HCT116 (cell line): ENCODE measurements around the gene MMP21.

Experiments used
- POLR2AphosphoS5 ChIP-seq: IDR thresholded peaks from 2 replicates; pipeline ENCODE4 v1.6.1; 2011; ENCODE audit warnings: mild to moderate bottlenecking, low read depth, low read length, moderate library complexity
- SRF ChIP-seq: IDR thresholded peaks from 2 replicates; pipeline ENCODE4 v1.6.1; 2012; ENCODE audit warnings: low read depth
- TF ChIP-seq, protein P1 (sequence below), 3 experiments: fragments of 200-600 bp in 1 of 3; sonication (generic) in 1 of 3; IDR thresholded peaks in 2 of 3; conservative IDR thresholded peaks in 1 of 3; 2 replicates each; pipeline ENCODE4 v1.5.1; 2012 to 2017; ENCODE audit warnings: low read depth in 2 of 3, low read length in 2 of 3, antibody characterized with exemption in 1 of 3, borderline replicate concordance in 1 of 3, control low read depth in 1 of 3, mild to moderate bottlenecking in 1 of 3, mixed read lengths in 1 of 3, mixed run types in 1 of 3, moderate library complexity in 1 of 3; ENCODE audit not compliant: insufficient read depth in 1 of 3

GRCh38 chr10:125727436-125727835, 48.2 kb downstream of the MMP21 start:
- TF ChIP-seq, protein P1, sequence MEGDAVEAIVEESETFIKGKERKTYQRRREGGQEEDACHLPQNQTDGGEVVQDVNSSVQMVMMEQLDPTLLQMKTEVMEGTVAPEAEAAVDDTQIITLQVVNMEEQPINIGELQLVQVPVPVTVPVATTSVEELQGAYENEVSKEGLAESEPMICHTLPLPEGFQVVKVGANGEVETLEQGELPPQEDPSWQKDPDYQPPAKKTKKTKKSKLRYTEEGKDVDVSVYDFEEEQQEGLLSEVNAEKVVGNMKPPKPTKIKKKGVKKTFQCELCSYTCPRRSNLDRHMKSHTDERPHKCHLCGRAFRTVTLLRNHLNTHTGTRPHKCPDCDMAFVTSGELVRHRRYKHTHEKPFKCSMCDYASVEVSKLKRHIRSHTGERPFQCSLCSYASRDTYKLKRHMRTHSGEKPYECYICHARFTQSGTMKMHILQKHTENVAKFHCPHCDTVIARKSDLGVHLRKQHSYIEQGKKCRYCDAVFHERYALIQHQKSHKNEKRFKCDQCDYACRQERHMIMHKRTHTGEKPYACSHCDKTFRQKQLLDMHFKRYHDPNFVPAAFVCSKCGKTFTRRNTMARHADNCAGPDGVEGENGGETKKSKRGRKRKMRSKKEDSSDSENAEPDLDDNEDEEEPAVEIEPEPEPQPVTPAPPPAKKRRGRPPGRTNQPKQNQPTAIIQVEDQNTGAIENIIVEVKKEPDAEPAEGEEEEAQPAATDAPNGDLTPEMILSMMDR (IDR thresholded peaks at IDR 0.05 in 2 of 3, conservative IDR thresholded peaks at IDR 0.05 in 1 of 3; ENCODE audit: borderline replicate concordance in 1 of 3, insufficient read depth in 1 of 3, low read depth in 2 of 3, low read length in 2 of 3): no peak
- no peak for TF ChIP-seq SRF
- TF ChIP-seq POLR2AphosphoS5: no peak
